Testis (tissue), 2 donors: ENCODE measurements around the gene HMGN4.

Source experiments
- POLR2A ChIP-seq: fragments of 450-650 bp; IDR thresholded peaks from one replicate; pipeline ENCODE4 v1.6.1; 2017; ENCODE audit warnings: antibody characterized with exemption, mild to moderate bottlenecking, moderate library complexity
- TF ChIP-seq, protein P1 (sequence below), 3 experiments: fragments of 450-650 bp in 2 of 3; fragments of 200-600 bp in 1 of 3; sonication (generic) in 1 of 3; IDR thresholded peaks; one replicate each; pipeline ENCODE4 v1.5.1; 2016 to 2019; ENCODE audit warnings: antibody characterized with exemption in 3 of 3, mild to moderate bottlenecking in 2 of 3, moderate library complexity in 1 of 3

DNA sequence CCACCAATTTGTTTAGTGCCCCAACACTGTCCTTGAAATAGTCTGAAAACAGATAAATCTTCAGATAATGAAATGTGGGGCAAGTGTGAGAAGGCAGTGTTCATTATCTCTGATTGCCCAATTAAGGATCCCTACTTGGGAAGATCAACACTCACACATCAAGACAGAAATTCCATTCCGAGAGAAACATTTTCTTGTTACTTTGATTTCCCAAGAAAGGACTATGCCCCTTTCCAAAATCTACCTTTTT is 16.2 kb downstream of the HMGN4 start:
- TF ChIP-seq POLR2A: no peak
- TF ChIP-seq, protein P1, sequence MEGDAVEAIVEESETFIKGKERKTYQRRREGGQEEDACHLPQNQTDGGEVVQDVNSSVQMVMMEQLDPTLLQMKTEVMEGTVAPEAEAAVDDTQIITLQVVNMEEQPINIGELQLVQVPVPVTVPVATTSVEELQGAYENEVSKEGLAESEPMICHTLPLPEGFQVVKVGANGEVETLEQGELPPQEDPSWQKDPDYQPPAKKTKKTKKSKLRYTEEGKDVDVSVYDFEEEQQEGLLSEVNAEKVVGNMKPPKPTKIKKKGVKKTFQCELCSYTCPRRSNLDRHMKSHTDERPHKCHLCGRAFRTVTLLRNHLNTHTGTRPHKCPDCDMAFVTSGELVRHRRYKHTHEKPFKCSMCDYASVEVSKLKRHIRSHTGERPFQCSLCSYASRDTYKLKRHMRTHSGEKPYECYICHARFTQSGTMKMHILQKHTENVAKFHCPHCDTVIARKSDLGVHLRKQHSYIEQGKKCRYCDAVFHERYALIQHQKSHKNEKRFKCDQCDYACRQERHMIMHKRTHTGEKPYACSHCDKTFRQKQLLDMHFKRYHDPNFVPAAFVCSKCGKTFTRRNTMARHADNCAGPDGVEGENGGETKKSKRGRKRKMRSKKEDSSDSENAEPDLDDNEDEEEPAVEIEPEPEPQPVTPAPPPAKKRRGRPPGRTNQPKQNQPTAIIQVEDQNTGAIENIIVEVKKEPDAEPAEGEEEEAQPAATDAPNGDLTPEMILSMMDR (IDR thresholded peaks at IDR 0.05): no peak
